ENCODE data around the gene CACNA1C. TPM values are rescaled to one million over a fixed set of nuclear protein-coding genes. Genes with fewer than 3 reads are reported as not detected.

The CACNA1C gene
- total RNA-seq, 1 donor from 2014 or later: 0.02 TPM

GRCh38 chr12:2567711-2568110 lies 514.9 kb downstream of the CACNA1C start:
- ChIA-PET POLR2A (no interaction called here), CTCF (no interaction called here)
- H3K36me3 Mint-ChIP-seq (ENCODE audit: low read depth): no peaks in the 10 kb centered on the region
- H3K4me3 Mint-ChIP-seq: no peak overlapping the region
- DNase-seq: no peak
- no peaks in the 10 kb centered on the region for H3K27me3 Mint-ChIP-seq
- H3K4me1 Mint-ChIP-seq: no peaks in the 10 kb centered on the region
- TF ChIP-seq CTCF (IDR thresholded peaks at IDR 0.05): no peak
- intact Hi-C loops (cut with micrococcal nuclease): no loop called here
- H3K27ac Mint-ChIP-seq: no peak overlapping the region
- H3K9me3 Mint-ChIP-seq: no peaks in the 10 kb centered on the region
- no peak for ATAC-seq (ENCODE audit: low read depth)

GRCh38 chr12:2570562-2570961 lies 517.8 kb downstream of the CACNA1C start:
- H3K4me1 Mint-ChIP-seq: no peaks in the 10 kb centered on the region
- CTCF ChIA-PET: no interaction called here
- no peak for TF ChIP-seq CTCF (IDR thresholded peaks at IDR 0.05)
- H3K27me3 Mint-ChIP-seq: peaks cover 9% of the 10 kb centered on the region
- H3K9me3 Mint-ChIP-seq: no peaks in the 10 kb centered on the region
- intact Hi-C loops (cut with micrococcal nuclease): no loop called here
- H3K27ac Mint-ChIP-seq: no peak overlapping the region
- DNase-seq (no peak), ATAC-seq (ENCODE audit: low read depth) (no peak)
- POLR2A ChIA-PET: no interaction called here
- no peak overlapping the region for H3K4me3 Mint-ChIP-seq
- no peaks in the 10 kb centered on the region for H3K36me3 Mint-ChIP-seq (ENCODE audit: low read depth)

- DNase-seq: no peak
- Mint-ChIP-seq H3K27ac (no peak overlapping the region), H3K27me3 (peaks cover 9% of the 10 kb centered on the region), H3K36me3 (ENCODE audit: low read depth) (no peaks in the 10 kb centered on the region), H3K4me3 (no peak overlapping the region), H3K9me3 (no peaks in the 10 kb centered on the region), H3K4me1 (no peaks in the 10 kb centered on the region)
- no peak for TF ChIP-seq CTCF (IDR thresholded peaks at IDR 0.05)
- POLR2A ChIA-PET: no interaction called here
- CTCF ChIA-PET: no interaction called here
- intact Hi-C loops (cut with micrococcal nuclease): no loop called here
- ATAC-seq (ENCODE audit: low read depth): no peak
These were observed 521.7 kb downstream of the CACNA1C start for GRCh38 chr12:2574355-2574935.

- H3K9me3 Mint-ChIP-seq: no peaks in the 10 kb centered on the region
- ATAC-seq (ENCODE audit: low read depth) (no peak), DNase-seq (no peak)
- H3K27ac Mint-ChIP-seq: no peak overlapping the region
- ChIA-PET POLR2A (no interaction called here), CTCF (no interaction called here)
- H3K4me1 Mint-ChIP-seq: no peaks in the 10 kb centered on the region
- intact Hi-C loops (cut with micrococcal nuclease): no loop called here
- peaks cover 11% of the 10 kb centered on the region for H3K27me3 Mint-ChIP-seq
- no peaks in the 10 kb centered on the region for H3K36me3 Mint-ChIP-seq (ENCODE audit: low read depth)
- TF ChIP-seq CTCF (IDR thresholded peaks at IDR 0.05): no peak
- H3K4me3 Mint-ChIP-seq: no peak overlapping the region
These were observed 522.5 kb downstream of the CACNA1C start for GRCh38 chr12:2575245-2575644.

- H3K9me3 Mint-ChIP-seq: no peaks in the 10 kb centered on the region
- no peak for TF ChIP-seq CTCF (IDR thresholded peaks at IDR 0.05)
- ATAC-seq (ENCODE audit: low read depth) (no peak), DNase-seq (no peak)
- intact Hi-C loops (cut with micrococcal nuclease): no loop called here
- H3K27me3 Mint-ChIP-seq: peaks cover 20% of the 10 kb centered on the region
- POLR2A ChIA-PET: interaction anchor here (0.6 kb wide), 1 partner anchor 13 kb away, joined by 3 read pairs; no protein-coding TSS in a partner anchor
- no peak overlapping the region for H3K27ac Mint-ChIP-seq
- H3K36me3 Mint-ChIP-seq (ENCODE audit: low read depth): no peaks in the 10 kb centered on the region
- H3K4me3 Mint-ChIP-seq: no peak overlapping the region
- CTCF ChIA-PET: interaction anchor here (0.6 kb wide), 1 partner anchor 188 kb away, joined by 3 read pairs; no protein-coding TSS in a partner anchor
- H3K4me1 Mint-ChIP-seq: no peaks in the 10 kb centered on the region
These were observed 525.4 kb downstream of the CACNA1C start for GRCh38 chr12:2578211-2578610.

Measured in activated B cell treated with CpG ODN at 0.5 μM for 24 hours (primary cell).